GM23248 (cell line): Measurements from ENCODE around the gene EBF4. TPM values are rescaled to one million over a fixed set of nuclear protein-coding genes. Genes with fewer than 3 reads are reported as not detected.

Experiments used
- DNase-seq: peaks from one replicate; pipeline ENCODE4 v3.0.0-alpha.2; 2015
- H2AFZ ChIP-seq: fragments of 200-600 bp; sonication (generic); 2 replicates; pipeline ENCODE4 v1.6.1; 2016; ENCODE audit warnings: antibody characterized with exemption
- H3F3A ChIP-seq: fragments of 200-600 bp; sonication (generic); 2 replicates; pipeline ENCODE4 v1.6.1; 2016; ENCODE audit warnings: mild to moderate bottlenecking, antibody characterized with exemption, mixed run types; ENCODE audit not compliant: insufficient read depth
- H3K27ac ChIP-seq: fragments of 200-600 bp; sonication (generic); 2 replicates; pipeline ENCODE4 v1.5.1; 2016; ENCODE audit warnings: mild to moderate bottlenecking
- H3K27me3 ChIP-seq: fragments of 200-600 bp; sonication (generic); replicated peaks from 2 replicates; pipeline ENCODE4 v1.6.1; 2016; ENCODE audit warnings: mild to moderate bottlenecking; ENCODE audit not compliant: insufficient read depth
- H3K36me3 ChIP-seq: fragments of 200-600 bp; sonication (generic); 2 replicates; pipeline ENCODE4 v1.6.1; 2016; ENCODE audit warnings: low read depth, mild to moderate bottlenecking
- H3K4me1 ChIP-seq: fragments of 200-600 bp; sonication (generic); 2 replicates; pipeline ENCODE4 v1.6.1; 2016; ENCODE audit warnings: mild to moderate bottlenecking; ENCODE audit not compliant: insufficient read depth
- H3K4me2 ChIP-seq: fragments of 200-600 bp; sonication (generic); one replicate; pipeline ENCODE4 v1.6.1; 2016; ENCODE audit warnings: mild to moderate bottlenecking; ENCODE audit not compliant: unreplicated experiment
- H3K4me3 ChIP-seq: fragments of 200-600 bp; sonication (generic); 2 replicates; pipeline ENCODE4 v1.5.1; 2016; ENCODE audit warnings: mild to moderate bottlenecking
- H3K79me2 ChIP-seq: fragments of 200-600 bp; sonication (generic); 2 replicates; pipeline ENCODE4 v1.6.1; 2016; ENCODE audit warnings: mild to moderate bottlenecking; ENCODE audit not compliant: insufficient read depth
- H3K9ac ChIP-seq: fragments of 200-600 bp; sonication (generic); 2 replicates; pipeline ENCODE4 v1.6.1; 2016; ENCODE audit warnings: mild to moderate bottlenecking
- H3K9me2 ChIP-seq: fragments of 200-600 bp; sonication (generic); 2 replicates; pipeline ENCODE4 v1.6.1; 2016; ENCODE audit warnings: mixed run types, mild to moderate bottlenecking, moderate library complexity; ENCODE audit not compliant: insufficient read depth
- H3K9me3 ChIP-seq: fragments of 200-600 bp; sonication (generic); one replicate; pipeline ENCODE4 v1.6.1; 2017; ENCODE audit warnings: low read depth
- H4K20me1 ChIP-seq: fragments of 200-600 bp; sonication (generic); 2 replicates; pipeline ENCODE4 v1.6.0; 2016; ENCODE audit not compliant: insufficient read depth
- EZH2 ChIP-seq: fragments of 200-600 bp; sonication (generic); IDR thresholded peaks from 2 replicates; pipeline ENCODE4 v1.6.1; 2018; ENCODE audit warnings: antibody characterized with exemption, mild to moderate bottlenecking; ENCODE audit not compliant: insufficient read depth, poor library complexity, severe bottlenecking
- EZH2phosphoT487 ChIP-seq: fragments of 200-600 bp; sonication (generic); IDR thresholded peaks from 2 replicates; pipeline ENCODE4 v1.6.1; 2018; ENCODE audit warnings: antibody characterized with exemption, moderate library complexity, mild to moderate bottlenecking, low read depth; ENCODE audit not compliant: insufficient read depth
- WGBS, 2 experiments: methylation state at CpG; one replicate each; pipeline ENCODE4 v1.1.6; 2015 to 2017; ENCODE audit warnings: low lambda C conversion rate in 2 of 2, low coverage in 1 of 2; ENCODE audit errors: missing lambda C conversion rate in 2 of 2; 5-methylcytosine and 5-hydroxymethylcytosine counted together
- in situ Hi-C: fragments of 300-500 bp; cut with MboI; formaldehyde crosslinking; loops from 2 replicates; pipeline ENCODE4 v1.15.0; 2020
- polyA plus RNA-seq: library from polyadenylated mRNA; unstranded; fragments of >200 nt; fragmentation: Nextera tagmentation; extraction: Ambion mirVana; gene quantifications from 2 replicates; pipeline ENCODE4 v1.2.1, GENCODE V29; 2016
- total RNA-seq: library from RNA; depleted of rRNA; stranded (reverse); fragments of >200 nt; shearing (Covaris generic); gene quantifications from 2 replicates; pipeline ENCODE4 v1.2.3, GENCODE V29; 2014

Gene EBF4
- total and polyA plus RNA-seq, 2 experiments from 2014 or later, result 0.36 TPM; not detected in 1

- H2AFZ ChIP-seq, result no peak overlapping the region
- DNase-seq, result no peak
- H4K20me1 ChIP-seq, result no peaks in the 10 kb centered on the region
- no peak overlapping the region for H3K27ac ChIP-seq
- 88% methylated on average over 17 to 19 of the region's 19 CpGs for WGBS, 2 experiments
- no peak for TF ChIP-seq EZH2
- TF ChIP-seq EZH2phosphoT487, result no peak
- H3K4me2 ChIP-seq, result no peak overlapping the region
- no peak overlapping the region for H3K9ac ChIP-seq
- H3K9me3 ChIP-seq, result no peaks in the 10 kb centered on the region
- in situ Hi-C loops, result no loop called here
- no peaks in the 10 kb centered on the region for H3F3A ChIP-seq
- H3K36me3 ChIP-seq, result no peaks in the 10 kb centered on the region
- no peaks in the 10 kb centered on the region for H3K79me2 ChIP-seq
- H3K9me2 ChIP-seq, result no peaks in the 10 kb centered on the region
- H3K4me1 ChIP-seq, result no peaks in the 10 kb centered on the region
- no peak overlapping the region for H3K4me3 ChIP-seq
- H3K27me3 ChIP-seq, result peaks cover 41% of the 10 kb centered on the region
Measured at GRCh38 chr20:2798095-2798805, 105.7 kb downstream of the EBF4 start.

GRCh38 chr20:2798814-2799213 is 106.2 kb downstream of the EBF4 start:
- Histone ChIP-seq H3K27ac (no peak overlapping the region), H3K4me1 (no peaks in the 10 kb centered on the region), H4K20me1 (no peaks in the 10 kb centered on the region), H3K4me3 (no peak overlapping the region), H3K4me2 (no peak overlapping the region), H3K27me3 (peaks cover 46% of the 10 kb centered on the region), H3K36me3 (no peaks in the 10 kb centered on the region), H3K9me3 (no peaks in the 10 kb centered on the region), H3F3A (no peaks in the 10 kb centered on the region), H2AFZ (no peak overlapping the region), H3K79me2 (no peaks in the 10 kb centered on the region), H3K9ac (no peak overlapping the region), H3K9me2 (no peaks in the 10 kb centered on the region)
- in situ Hi-C loops, result no loop called here
- peak; percentile 36 for DNase-seq
- TF ChIP-seq EZH2, result no peak
- 86 to 93% methylated on average over 6 of the region's 6 CpGs for WGBS, 2 experiments

GRCh38 chr20:2799271-2799670 is 106.7 kb downstream of the EBF4 start:
- H3K4me3 ChIP-seq, result no peak overlapping the region
- H2AFZ ChIP-seq, result no peak overlapping the region
- H4K20me1 ChIP-seq, result no peaks in the 10 kb centered on the region
- no peaks in the 10 kb centered on the region for H3K9me3 ChIP-seq
- H3F3A ChIP-seq, result no peaks in the 10 kb centered on the region
- no peak for TF ChIP-seq EZH2phosphoT487
- TF ChIP-seq EZH2, result no peak
- no peaks in the 10 kb centered on the region for H3K9me2 ChIP-seq
- no peaks in the 10 kb centered on the region for H3K79me2 ChIP-seq
- 62 to 63% methylated on average over 7 to 9 of the region's 9 CpGs for WGBS, 2 experiments
- peaks cover 51% of the 10 kb centered on the region for H3K27me3 ChIP-seq
- no peaks in the 10 kb centered on the region for H3K36me3 ChIP-seq
- H3K4me2 ChIP-seq, result no peak overlapping the region
- DNase-seq, result no peak
- no peak overlapping the region for H3K27ac ChIP-seq
- no peak overlapping the region for H3K9ac ChIP-seq
- H3K4me1 ChIP-seq, result no peaks in the 10 kb centered on the region
- in situ Hi-C loops, result no loop called here

GRCh38 chr20:2799688-2800520 is 107.3 kb downstream of the EBF4 start:
- H3K27ac ChIP-seq, result no peak overlapping the region
- peak overlapping the region; percentile 39 for H3K4me2 ChIP-seq
- WGBS, 2 experiments, result 3 to 4% methylated on average over 39 to 61 of the region's 61 CpGs
- no peaks in the 10 kb centered on the region for H3K36me3 ChIP-seq
- peak overlapping the region; percentile 35; the same call in 1 of the 2 replicates for H3K4me3 ChIP-seq
- H3F3A ChIP-seq, result no peaks in the 10 kb centered on the region
- H3K9me2 ChIP-seq, result no peaks in the 10 kb centered on the region
- peaks cover 54% of the 10 kb centered on the region for H3K27me3 ChIP-seq
- in situ Hi-C loops, result no loop called here
- H4K20me1 ChIP-seq, result no peaks in the 10 kb centered on the region
- no peak overlapping the region for H2AFZ ChIP-seq
- H3K4me1 ChIP-seq, result no peaks in the 10 kb centered on the region
- H3K9me3 ChIP-seq, result no peaks in the 10 kb centered on the region
- TF ChIP-seq EZH2phosphoT487 (no peak), EZH2 (peak; percentile 76)
- H3K79me2 ChIP-seq, result no peaks in the 10 kb centered on the region
- DNase-seq, result peak; percentile 55
- H3K9ac ChIP-seq, result no peak overlapping the region
